ENCODE data around the gene ZNF560.

The ZNF560 gene

GRCh38 chr19:9431475-9431874, 66.9 kb downstream of the ZNF560 start (continued):
- TF ChIP-seq PATZ1 (CRISPR knock-in tag; IDR thresholded peaks at IDR 0.05; ENCODE audit: borderline replicate concordance) (no peak), ZNF8 (CRISPR knock-in tag; IDR thresholded peaks at IDR 0.05) (no peak), CSRNP3 (CRISPR knock-in tag; IDR thresholded peaks at IDR 0.05) (no peak), ISL1 (CRISPR knock-in tag; IDR thresholded peaks at IDR 0.05) (no peak), ZFP3 (CRISPR knock-in tag; IDR thresholded peaks at IDR 0.05) (no peak), ZNF70 (CRISPR knock-in tag; IDR thresholded peaks at IDR 0.05) (no peak), ESRRG (CRISPR knock-in tag; IDR thresholded peaks at IDR 0.05) (no peak), ARNTL (CRISPR knock-in tag; IDR thresholded peaks at IDR 0.05; ENCODE audit: borderline replicate concordance, low read depth) (no peak), POU6F1 (CRISPR knock-in tag; IDR thresholded peaks at IDR 0.05; ENCODE audit: borderline replicate concordance, low read depth) (no peak), GLIS3 (CRISPR knock-in tag; IDR thresholded peaks at IDR 0.05) (no peak), RARB (CRISPR knock-in tag; IDR thresholded peaks at IDR 0.05) (no peak), TOX (CRISPR knock-in tag; IDR thresholded peaks at IDR 0.05; ENCODE audit: borderline replicate concordance) (no peak), CSDC2 (CRISPR knock-in tag; IDR thresholded peaks at IDR 0.05) (no peak)

- no peak for ATAC-seq
- TF ChIP-seq TCF4 (CRISPR knock-in tag; IDR thresholded peaks at IDR 0.05; ENCODE audit: borderline replicate concordance) (no peak), ZFP3 (CRISPR knock-in tag; IDR thresholded peaks at IDR 0.05) (no peak), GLIS3 (CRISPR knock-in tag; IDR thresholded peaks at IDR 0.05) (no peak)
Measured at GRCh38 chr19:9430444-9430843, 68.0 kb downstream of the ZNF560 start.

- TF ChIP-seq CSDC2 (CRISPR knock-in tag; IDR thresholded peaks at IDR 0.05) (no peak), ZC3H10 (CRISPR knock-in tag; IDR thresholded peaks at IDR 0.05) (no peak)
- ATAC-seq, result no peak
Measured at GRCh38 chr19:9427941-9428340, 70.5 kb downstream of the ZNF560 start.

Data from SK-N-SH treated with all-trans-retinoic acid at 6 μM for 48 hours (cell line).